ENCODE data around the gene PSTPIP2. TPM values are rescaled to one million over a fixed set of nuclear protein-coding genes. Genes with fewer than 3 reads are reported as not detected.
A peak's percentile ranks its signal among the peaks of the same experiment; 100 is the strongest.
"Not testable (repeated sequence)": the region's sequence is repeated elsewhere in the genome, so short reads cannot be mapped to it uniquely, and the experiment has no call there.

Gene PSTPIP2
- total RNA-seq, 1 donor from 2014 or later: 0.60 TPM

DNA sequence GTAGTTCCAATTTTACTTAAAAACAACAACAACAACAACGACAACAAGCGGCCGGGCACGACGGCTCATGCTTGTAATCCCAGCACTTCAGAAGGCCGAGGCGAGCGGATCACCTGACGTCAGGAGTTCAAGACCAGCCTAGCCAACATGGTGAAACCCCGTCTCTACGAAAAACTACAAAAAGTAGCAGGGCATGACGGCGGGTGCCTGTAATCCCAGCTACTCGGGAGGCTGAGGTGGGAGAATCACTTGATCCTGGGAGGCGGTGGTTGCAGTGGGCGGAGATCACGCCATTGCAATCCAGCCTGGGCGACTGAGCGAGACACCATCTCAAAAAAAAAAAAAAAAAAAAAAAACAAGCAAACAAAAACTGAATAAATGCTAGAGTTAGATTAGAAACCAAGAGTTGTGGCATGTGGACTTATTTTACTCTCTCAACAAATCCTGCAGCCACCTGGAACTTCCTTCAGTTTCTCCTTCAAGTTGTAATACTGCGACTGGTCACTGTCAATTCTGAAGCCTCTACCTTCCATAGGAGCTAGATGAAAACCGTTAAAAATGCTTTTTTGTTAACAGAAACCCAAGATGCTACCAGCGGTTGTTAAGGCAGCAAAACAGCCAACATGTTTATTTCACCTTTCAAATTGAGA, 24.7 kb upstream of the PSTPIP2 start:
- Mint-ChIP-seq H3K27ac (peak overlapping the region; percentile 97), H3K36me3 (ENCODE audit: low read depth) (peaks cover 33% of the 10 kb centered on the region), H3K4me1 (peaks cover 35% of the 10 kb centered on the region), H3K27me3 (no peaks in the 10 kb centered on the region), H3K9me3 (no peaks in the 10 kb centered on the region), H3K4me3 (peak overlapping the region; percentile 97)
- DNase-seq (no peak), ATAC-seq (ENCODE audit: low read depth) (no peak)
- TF ChIP-seq, protein P1, sequence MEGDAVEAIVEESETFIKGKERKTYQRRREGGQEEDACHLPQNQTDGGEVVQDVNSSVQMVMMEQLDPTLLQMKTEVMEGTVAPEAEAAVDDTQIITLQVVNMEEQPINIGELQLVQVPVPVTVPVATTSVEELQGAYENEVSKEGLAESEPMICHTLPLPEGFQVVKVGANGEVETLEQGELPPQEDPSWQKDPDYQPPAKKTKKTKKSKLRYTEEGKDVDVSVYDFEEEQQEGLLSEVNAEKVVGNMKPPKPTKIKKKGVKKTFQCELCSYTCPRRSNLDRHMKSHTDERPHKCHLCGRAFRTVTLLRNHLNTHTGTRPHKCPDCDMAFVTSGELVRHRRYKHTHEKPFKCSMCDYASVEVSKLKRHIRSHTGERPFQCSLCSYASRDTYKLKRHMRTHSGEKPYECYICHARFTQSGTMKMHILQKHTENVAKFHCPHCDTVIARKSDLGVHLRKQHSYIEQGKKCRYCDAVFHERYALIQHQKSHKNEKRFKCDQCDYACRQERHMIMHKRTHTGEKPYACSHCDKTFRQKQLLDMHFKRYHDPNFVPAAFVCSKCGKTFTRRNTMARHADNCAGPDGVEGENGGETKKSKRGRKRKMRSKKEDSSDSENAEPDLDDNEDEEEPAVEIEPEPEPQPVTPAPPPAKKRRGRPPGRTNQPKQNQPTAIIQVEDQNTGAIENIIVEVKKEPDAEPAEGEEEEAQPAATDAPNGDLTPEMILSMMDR (IDR thresholded peaks at IDR 0.05): no peak
- CTCF ChIA-PET: interaction anchor here (1.7 kb wide), 2 partner anchors 23 to 77 kb away, joined by 6 to 8 read pairs; a partner anchor contains a TSS
- intact Hi-C loops (cut with micrococcal nuclease): no loop called here
- POLR2A ChIA-PET: interaction anchor here (0.7 to 2.6 kb wide), 5 partner anchors 21 to 322 kb away, joined by 3 to 14 read pairs (median 6); a partner anchor contains a TSS

DNA sequence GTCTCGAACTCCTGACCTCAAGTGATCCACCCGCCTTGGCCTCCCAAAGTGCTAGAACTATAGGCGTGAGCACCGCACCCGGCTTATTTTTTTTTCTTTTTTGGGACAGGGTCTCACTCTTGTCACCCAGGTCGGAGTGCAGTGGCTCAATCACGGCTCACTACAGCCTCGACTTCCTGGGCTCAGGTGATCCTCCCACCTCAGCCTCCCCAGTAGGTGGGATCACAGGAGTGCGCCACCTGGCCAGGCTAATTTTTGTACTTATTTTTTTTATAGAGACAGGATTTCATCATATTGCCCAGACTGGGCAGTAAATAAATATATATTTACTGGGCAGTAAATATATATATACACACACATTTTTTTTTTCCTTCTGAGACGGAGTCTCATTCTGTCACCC, 23.5 kb upstream of the PSTPIP2 start:
- no peak for ATAC-seq (ENCODE audit: low read depth)
- no peak for DNase-seq
- TF ChIP-seq, protein P1 (IDR thresholded peaks at IDR 0.05): no peak
- intact Hi-C loops (cut with micrococcal nuclease): no loop called here
- ChIA-PET CTCF (no interaction called here), POLR2A (no interaction called here)
- no peak overlapping the region for H3K27ac Mint-ChIP-seq
- peaks cover 46% of the 10 kb centered on the region for H3K36me3 Mint-ChIP-seq (ENCODE audit: low read depth)
- no peak overlapping the region for H3K4me3 Mint-ChIP-seq
- peaks cover 35% of the 10 kb centered on the region for H3K4me1 Mint-ChIP-seq
- no peaks in the 10 kb centered on the region for H3K9me3 Mint-ChIP-seq
- no peaks in the 10 kb centered on the region for H3K27me3 Mint-ChIP-seq

DNA sequence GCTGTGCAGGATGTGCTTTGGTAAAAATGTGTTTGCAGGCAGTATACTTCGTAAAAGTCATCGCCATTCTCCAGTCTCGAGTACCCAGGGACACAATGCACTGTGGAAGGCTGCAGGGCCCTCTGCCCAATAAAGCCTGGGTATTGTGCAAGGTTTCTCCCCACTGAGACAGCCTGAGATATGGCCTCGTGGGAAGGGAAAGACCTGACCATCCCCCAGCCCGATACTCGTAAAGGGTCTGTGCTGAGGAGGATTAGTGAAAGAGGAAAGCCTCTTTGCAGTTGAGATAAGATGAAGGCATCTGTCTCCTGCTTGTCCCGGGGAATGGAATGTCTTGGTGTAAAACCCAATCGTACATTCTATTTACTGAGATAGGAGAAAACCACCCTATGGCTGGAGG, 16.4 kb upstream of the PSTPIP2 start:
- H3K4me3 Mint-ChIP-seq; H3K27me3 Mint-ChIP-seq; H3K27ac Mint-ChIP-seq; intact Hi-C loops (cut with micrococcal nuclease); CTCF ChIA-PET; H3K4me1 Mint-ChIP-seq; ATAC-seq (ENCODE audit: low read depth); DNase-seq; H3K9me3 Mint-ChIP-seq: not testable (repeated sequence)
- POLR2A ChIA-PET: interaction anchor here (0.5 kb wide), 1 partner anchor 77 kb away, joined by 3 read pairs; no protein-coding TSS in a partner anchor
- peaks cover 94% of the 10 kb centered on the region for H3K36me3 Mint-ChIP-seq (ENCODE audit: low read depth)

DNA sequence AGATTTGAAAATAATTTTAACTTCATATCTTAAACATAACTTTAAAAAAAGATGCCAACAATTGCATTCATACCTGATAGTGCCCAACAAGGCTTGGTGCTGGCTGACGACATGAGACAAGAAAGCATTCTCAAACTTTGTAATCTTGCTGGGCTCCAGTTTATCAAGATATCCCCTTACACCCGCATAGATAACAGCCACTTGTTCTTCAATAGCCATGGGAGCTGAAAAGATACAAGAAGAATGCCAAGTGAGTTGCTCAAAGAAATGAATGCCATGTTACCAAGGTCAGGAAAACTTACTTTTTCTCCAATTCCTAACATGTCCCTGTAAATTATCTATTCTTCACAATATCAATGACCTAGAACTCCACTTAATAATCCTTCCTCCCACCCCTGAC, 12.4 kb upstream of the PSTPIP2 start:
- Mint-ChIP-seq H3K36me3 (ENCODE audit: low read depth) (peaks cover 95% of the 10 kb centered on the region), H3K27ac (no peak overlapping the region), H3K4me3 (no peak overlapping the region), H3K9me3 (peaks cover 6% of the 10 kb centered on the region), H3K4me1 (no peaks in the 10 kb centered on the region), H3K27me3 (no peaks in the 10 kb centered on the region)
- TF ChIP-seq, protein P1 (IDR thresholded peaks at IDR 0.05): no peak
- intact Hi-C loops (cut with micrococcal nuclease): no loop called here
- ATAC-seq (ENCODE audit: low read depth): no peak
- DNase-seq: no peak
- POLR2A ChIA-PET: interaction anchor here (1.5 kb wide), 1 partner anchor 8 kb away, joined by 3 read pairs; no protein-coding TSS in a partner anchor
- CTCF ChIA-PET: no interaction called here

DNA sequence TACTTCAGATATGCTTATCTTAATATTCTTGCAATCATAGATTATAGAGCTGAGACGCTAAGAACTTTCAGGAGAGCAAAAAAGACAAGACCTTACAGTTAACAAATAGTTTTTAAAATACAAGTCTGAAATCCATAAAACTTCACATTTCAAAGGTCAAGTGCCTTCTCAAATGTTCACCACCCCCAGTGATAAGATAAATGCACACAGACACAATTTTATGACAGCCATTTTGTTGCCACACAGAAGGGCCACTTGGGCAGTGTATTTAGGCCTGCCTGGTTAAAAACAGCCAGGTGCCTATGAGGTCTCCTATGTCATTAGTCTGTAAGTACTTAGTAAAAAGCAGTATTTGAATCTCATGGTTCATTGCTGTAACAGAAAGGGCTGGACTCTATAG, 8.1 kb upstream of the PSTPIP2 start:
- Mint-ChIP-seq H3K4me1 (no peaks in the 10 kb centered on the region), H3K9me3 (no peaks in the 10 kb centered on the region), H3K27ac (no peak overlapping the region), H3K27me3 (no peaks in the 10 kb centered on the region), H3K4me3 (no peak overlapping the region), H3K36me3 (ENCODE audit: low read depth) (peaks cover 66% of the 10 kb centered on the region)
- ChIA-PET POLR2A (interaction anchor here (0.7 kb wide), 1 partner anchor 15 kb away, joined by 11 read pairs; no protein-coding TSS in a partner anchor), CTCF (interaction anchor here (1.2 kb wide), 1 partner anchor 155 kb away, joined by 3 read pairs; no protein-coding TSS in a partner anchor)
- intact Hi-C loops (cut with micrococcal nuclease): no loop called here
- DNase-seq (no peak), ATAC-seq (ENCODE audit: low read depth) (no peak)
- TF ChIP-seq, protein P1 (IDR thresholded peaks at IDR 0.05): no peak
